ENCODE results near the gene CASTOR1. TPM values are rescaled to one million over a fixed set of nuclear protein-coding genes. Genes with fewer than 3 reads are reported as not detected.

The CASTOR1 gene
- total RNA-seq, 1 experiment from 2014 or later = 16.0 TPM

- CTCF ChIA-PET = interaction anchor here (1.2 to 3.6 kb wide), 2 partner anchors 22 to 42 kb away, joined by 7 to 25 read pairs; partner anchors contain the start of gene TBC1D10A
- peaks cover 3% of the 10 kb centered on the region for H3K27me3 Mint-ChIP-seq (ENCODE audit: low read depth)
- H3K4me1 Mint-ChIP-seq = peaks cover 9% of the 10 kb centered on the region
These were observed 4.0 kb downstream of the CASTOR1 start for GRCh38 chr22:30285176-30285845.

GRCh38 chr22:30284666-30285065 lies 4.6 kb downstream of the CASTOR1 start:
- H3K36me3 Mint-ChIP-seq = no peaks in the 10 kb centered on the region
- ATAC-seq (no peak), DNase-seq (ENCODE audit: low spot score) (no peak)
- ChIA-PET POLR2A (no interaction called here), CTCF (interaction anchor here (1.2 to 3.6 kb wide), 2 partner anchors 21 to 42 kb away, joined by 7 to 25 read pairs; partner anchors contain the start of gene TBC1D10A)
- peaks cover 5% of the 10 kb centered on the region for H3K4me1 Mint-ChIP-seq
- H3K4me3 Mint-ChIP-seq = no peak overlapping the region
- no peaks in the 10 kb centered on the region for H3K9me3 Mint-ChIP-seq
- peaks cover 3% of the 10 kb centered on the region for H3K27me3 Mint-ChIP-seq (ENCODE audit: low read depth)
- no peak overlapping the region for H3K27ac Mint-ChIP-seq
- no peak for TF ChIP-seq KAT7 (CRISPR knock-in tag; IDR thresholded peaks at IDR 0.05; ENCODE audit: borderline replicate concordance)
- no peak for TF ChIP-seq E2F4 (CRISPR knock-in tag; IDR thresholded peaks at IDR 0.05; ENCODE audit: borderline replicate concordance, low read depth)
- no peak for TF ChIP-seq ZNF138 (CRISPR knock-in tag; conservative IDR thresholded peaks at IDR 0.05)
- TF ChIP-seq RORB (CRISPR knock-in tag; IDR thresholded peaks at IDR 0.05) = no peak
- TF ChIP-seq PRRX2 (CRISPR knock-in tag; IDR thresholded peaks at IDR 0.05) = no peak
- TF ChIP-seq, protein P1, sequence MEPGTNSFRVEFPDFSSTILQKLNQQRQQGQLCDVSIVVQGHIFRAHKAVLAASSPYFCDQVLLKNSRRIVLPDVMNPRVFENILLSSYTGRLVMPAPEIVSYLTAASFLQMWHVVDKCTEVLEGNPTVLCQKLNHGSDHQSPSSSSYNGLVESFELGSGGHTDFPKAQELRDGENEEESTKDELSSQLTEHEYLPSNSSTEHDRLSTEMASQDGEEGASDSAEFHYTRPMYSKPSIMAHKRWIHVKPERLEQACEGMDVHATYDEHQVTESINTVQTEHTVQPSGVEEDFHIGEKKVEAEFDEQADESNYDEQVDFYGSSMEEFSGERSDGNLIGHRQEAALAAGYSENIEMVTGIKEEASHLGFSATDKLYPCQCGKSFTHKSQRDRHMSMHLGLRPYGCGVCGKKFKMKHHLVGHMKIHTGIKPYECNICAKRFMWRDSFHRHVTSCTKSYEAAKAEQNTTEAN (CRISPR knock-in tag; IDR thresholded peaks at IDR 0.05) = no peak
- TF ChIP-seq AFF4 (CRISPR knock-in tag; IDR thresholded peaks at IDR 0.05; ENCODE audit: borderline replicate concordance) = no peak
- TF ChIP-seq CBFB (CRISPR knock-in tag; IDR thresholded peaks at IDR 0.05; ENCODE audit: low read depth) = no peak
- no peak for TF ChIP-seq GRHL2 (CRISPR knock-in tag; IDR thresholded peaks at IDR 0.05; ENCODE audit: insufficient replicate concordance, severe bottlenecking)
- TF ChIP-seq, protein P2, sequence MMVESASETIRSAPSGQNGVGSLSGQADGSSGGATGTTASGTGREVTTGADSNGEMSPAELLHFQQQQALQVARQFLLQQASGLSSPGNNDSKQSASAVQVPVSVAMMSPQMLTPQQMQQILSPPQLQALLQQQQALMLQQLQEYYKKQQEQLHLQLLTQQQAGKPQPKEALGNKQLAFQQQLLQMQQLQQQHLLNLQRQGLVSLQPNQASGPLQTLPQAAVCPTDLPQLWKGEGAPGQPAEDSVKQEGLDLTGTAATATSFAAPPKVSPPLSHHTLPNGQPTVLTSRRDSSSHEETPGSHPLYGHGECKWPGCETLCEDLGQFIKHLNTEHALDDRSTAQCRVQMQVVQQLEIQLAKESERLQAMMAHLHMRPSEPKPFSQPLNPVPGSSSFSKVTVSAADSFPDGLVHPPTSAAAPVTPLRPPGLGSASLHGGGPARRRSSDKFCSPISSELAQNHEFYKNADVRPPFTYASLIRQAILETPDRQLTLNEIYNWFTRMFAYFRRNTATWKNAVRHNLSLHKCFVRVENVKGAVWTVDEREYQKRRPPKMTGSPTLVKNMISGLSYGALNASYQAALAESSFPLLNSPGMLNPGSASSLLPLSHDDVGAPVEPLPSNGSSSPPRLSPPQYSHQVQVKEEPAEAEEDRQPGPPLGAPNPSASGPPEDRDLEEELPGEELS (CRISPR knock-in tag; IDR thresholded peaks at IDR 0.05) = no peak
- TF ChIP-seq ZSCAN18 (CRISPR knock-in tag; IDR thresholded peaks at IDR 0.05) = no peak
- TF ChIP-seq, protein P3, sequence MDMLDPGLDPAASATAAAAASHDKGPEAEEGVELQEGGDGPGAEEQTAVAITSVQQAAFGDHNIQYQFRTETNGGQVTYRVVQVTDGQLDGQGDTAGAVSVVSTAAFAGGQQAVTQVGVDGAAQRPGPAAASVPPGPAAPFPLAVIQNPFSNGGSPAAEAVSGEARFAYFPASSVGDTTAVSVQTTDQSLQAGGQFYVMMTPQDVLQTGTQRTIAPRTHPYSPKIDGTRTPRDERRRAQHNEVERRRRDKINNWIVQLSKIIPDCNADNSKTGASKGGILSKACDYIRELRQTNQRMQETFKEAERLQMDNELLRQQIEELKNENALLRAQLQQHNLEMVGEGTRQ (CRISPR knock-in tag; IDR thresholded peaks at IDR 0.05) = no peak

More at GRCh38 chr22:30285176-30285845, 4.0 kb downstream of the CASTOR1 start:
- Mint-ChIP-seq H3K9me3 (no peaks in the 10 kb centered on the region), H3K36me3 (no peaks in the 10 kb centered on the region), H3K27ac (no peak overlapping the region), H3K4me3 (no peak overlapping the region)
- TF ChIP-seq, protein P4, sequence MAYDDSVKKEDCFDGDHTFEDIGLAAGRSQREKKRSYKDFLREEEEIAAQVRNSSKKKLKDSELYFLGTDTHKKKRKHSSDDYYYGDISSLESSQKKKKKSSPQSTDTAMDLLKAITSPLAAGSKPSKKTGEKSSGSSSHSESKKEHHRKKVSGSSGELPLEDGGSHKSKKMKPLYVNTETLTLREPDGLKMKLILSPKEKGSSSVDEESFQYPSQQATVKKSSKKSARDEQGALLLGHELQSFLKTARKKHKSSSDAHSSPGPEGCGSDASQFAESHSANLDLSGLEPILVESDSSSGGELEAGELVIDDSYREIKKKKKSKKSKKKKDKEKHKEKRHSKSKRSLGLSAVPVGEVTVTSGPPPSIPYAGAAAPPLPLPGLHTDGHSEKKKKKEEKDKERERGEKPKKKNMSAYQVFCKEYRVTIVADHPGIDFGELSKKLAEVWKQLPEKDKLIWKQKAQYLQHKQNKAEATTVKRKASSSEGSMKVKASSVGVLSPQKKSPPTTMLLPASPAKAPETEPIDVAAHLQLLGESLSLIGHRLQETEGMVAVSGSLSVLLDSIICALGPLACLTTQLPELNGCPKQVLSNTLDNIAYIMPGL (CRISPR knock-in tag; IDR thresholded peaks at IDR 0.05) = no peak
- no peak for TF ChIP-seq ATF6 (CRISPR knock-in tag; IDR thresholded peaks at IDR 0.05)
- DNase-seq (ENCODE audit: low spot score) (no peak), ATAC-seq (no peak)
- POLR2A ChIA-PET = no interaction called here
